GM18511 (cell line): ENCODE measurements around the gene CCDC170.

Experiments used
- ATAC-seq: cut with Tn5 transposase; IDR thresholded peaks from one replicate; pipeline ENCODE4 v1.9.1; 2021; ENCODE audit warnings: mild to moderate bottlenecking, moderate library complexity; ENCODE audit not compliant: unreplicated experiment

The CCDC170 gene

DNA sequence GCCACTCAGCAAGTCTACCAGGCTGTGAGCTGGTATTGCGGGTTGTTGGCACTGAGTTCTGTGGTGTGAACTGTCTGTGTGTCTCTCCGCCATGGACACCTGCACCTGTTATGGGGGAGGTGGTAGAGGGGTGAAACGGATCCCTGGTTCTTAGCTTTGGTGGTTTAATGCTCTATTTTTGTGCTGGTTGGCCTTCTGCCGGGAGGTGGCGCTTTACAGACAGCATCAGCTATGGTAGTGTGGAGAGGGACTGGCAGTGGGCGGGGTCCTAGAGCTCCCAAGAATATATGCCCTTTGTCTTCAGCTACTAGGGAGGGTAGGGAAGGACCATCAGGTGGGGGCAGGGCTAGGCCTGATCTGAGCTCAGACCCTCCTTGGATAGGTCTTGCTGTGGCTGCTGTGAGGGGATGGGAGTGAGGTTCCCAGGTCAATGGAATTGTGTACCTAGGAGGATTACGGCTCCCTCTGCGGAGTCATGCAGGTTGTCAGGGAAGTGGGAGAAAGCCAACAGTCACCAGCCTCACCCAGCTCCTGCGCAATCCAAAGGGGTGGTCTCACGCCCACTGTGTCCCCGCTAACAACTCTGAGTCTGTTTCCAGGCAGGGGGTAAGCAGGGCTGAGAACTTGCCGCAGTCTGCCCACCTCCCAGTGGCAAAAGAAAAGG is 154.3 kb downstream of the CCDC170 start:
- ATAC-seq: no peak

DNA sequence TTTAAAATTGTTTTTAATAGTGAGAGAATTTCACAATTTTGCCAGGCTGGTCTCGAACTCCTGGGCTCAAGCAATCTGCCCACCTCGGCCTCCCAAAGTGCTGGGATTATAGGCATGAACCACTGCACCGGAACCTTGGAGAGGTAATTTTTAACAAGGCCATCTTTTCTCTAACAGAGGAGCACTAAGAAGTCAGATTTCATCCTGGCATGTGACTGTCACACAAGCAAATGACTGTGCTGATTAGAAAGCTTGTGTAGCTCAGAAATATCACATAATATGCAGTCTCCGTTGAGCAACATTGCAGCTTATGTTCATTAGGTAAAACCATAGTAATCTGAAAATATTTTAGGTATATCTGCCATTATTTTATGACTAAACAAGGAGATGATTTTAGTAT is 156.0 kb downstream of the CCDC170 start:
- ATAC-seq: no peak

DNA sequence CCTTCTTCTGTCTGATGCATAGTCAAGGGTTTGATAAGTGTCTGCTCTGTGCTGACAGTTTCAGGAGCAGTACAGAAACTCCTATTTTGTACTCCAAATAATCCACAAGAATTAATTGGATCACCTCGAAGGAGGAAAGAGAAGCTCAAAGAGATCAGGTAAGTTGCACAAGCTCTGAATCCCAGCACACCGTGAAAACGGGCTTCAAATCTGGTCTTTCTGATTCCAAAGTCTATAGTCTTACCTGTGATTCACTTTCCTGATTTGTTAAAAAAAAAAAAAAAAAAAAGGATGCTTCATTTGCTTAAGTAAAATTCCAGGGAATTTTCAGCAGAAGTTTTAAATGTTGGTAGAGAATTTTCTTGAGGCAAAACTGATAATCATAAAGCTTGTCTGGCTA is 157.8 kb downstream of the CCDC170 start:
- no peak for ATAC-seq

DNA sequence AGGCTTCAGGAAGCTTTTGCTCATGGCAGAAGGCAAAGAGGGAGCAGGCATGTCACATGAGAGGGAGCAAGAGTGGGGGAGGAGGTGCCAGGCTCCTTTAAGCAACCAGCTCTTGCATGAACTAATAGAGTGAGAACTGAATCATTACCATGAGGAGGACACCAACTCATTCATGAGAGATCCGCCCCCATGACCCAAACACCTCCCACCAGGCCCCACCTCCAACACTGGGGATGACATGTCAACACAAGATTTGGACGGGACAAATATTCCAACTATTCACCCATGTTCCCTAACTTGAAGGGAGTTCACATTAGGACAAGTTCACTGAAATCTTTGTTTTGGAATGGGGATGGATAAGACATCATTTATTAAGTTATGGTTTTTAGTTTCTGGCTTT is 158.5 kb downstream of the CCDC170 start:
- ATAC-seq: no peak

DNA sequence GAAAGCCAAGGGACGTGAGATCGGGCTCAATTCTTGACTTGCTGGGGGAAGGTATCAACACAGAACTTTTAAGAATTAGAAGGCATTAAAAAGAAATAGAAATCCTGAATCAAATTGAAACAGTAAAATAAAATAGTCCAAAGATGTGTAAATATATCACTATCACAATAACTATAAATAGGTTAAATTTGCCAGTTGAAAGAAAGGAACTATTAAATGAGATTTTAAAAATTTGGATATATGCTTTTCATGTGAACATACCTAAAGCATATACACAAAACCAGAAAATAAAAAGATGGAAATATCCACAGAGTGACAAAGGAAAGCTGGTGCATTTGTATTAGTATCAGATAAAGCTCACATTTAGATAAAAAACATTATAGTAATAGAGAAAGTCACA is 161.3 kb downstream of the CCDC170 start:
- ATAC-seq: no peak

DNA sequence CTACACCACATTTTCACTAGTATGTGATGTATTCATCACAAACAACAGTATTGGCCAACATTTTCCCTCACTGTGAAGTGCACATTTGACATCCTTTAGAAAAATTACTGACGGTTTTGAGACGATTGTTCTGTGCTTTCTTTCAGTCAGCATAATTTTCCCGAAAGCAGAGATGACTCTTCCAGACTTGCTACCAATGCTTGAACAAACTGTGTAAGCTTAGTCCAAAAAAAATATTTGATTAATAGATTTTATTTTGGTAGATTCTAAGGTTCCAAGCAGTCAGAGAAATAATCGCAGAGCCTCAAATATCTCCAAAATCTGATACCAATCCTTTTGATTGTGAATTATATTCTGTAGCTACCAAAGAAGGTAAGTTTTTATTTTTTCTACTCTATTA is 162.6 kb downstream of the CCDC170 start:
- no peak for ATAC-seq

DNA sequence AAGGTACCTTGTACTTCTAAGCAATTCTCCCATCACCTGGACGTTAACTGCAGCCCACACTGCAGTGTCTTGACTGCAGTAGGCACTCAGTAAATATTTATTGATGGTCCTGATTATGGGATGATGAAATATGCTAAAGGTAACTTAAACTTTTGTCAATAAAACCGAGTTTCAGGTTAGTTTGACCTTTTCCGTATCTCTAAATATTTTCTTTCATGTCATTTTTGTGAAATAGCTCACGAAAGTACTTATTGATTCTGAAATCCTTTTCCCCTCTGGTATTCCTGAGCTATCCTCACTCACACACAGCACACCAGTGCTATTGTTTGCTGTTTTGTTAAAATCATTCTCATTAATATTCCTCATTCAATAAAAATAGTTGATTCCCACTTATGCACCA is 164.3 kb downstream of the CCDC170 start:
- no peak for ATAC-seq

DNA sequence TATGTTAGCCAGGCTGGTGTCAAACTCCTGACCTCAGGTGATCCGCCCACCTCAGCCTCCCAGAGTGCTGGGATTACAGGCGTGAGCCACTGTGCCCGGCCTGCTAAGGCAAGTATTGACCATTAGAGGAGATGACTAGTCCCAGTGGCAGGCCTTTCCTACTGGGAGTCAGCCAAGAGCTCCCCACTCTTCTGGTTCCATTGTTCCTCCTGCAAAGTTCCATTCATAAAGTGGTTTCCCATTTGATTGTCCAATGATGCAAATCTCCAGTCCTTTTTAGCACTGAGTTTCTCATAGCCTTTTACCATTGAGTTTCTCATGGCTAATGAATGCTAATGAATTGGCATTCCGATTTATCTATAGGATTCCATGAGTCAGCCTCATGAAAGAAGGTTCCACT is 165.4 kb downstream of the CCDC170 start:
- no peak for ATAC-seq

DNA sequence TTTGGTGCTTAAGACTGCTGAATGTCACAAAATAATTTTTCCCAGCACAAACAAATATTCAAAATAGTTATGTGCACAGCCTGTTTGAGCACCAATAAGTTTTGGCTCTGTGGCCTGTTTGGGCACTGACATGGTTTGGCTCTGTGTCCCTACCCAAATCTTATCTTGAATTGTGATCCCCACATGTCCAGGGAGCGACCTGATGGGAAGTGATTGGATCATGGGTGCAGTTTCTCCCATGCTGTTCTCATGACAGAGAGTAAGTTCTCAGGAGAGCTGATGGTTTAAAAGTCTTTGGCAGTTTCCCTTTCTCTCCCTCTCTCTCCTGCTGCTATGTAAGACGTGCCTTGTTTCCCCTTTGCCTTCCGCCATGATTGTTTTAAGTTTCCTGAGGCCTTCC is 167.7 kb downstream of the CCDC170 start:
- no peak for ATAC-seq

DNA sequence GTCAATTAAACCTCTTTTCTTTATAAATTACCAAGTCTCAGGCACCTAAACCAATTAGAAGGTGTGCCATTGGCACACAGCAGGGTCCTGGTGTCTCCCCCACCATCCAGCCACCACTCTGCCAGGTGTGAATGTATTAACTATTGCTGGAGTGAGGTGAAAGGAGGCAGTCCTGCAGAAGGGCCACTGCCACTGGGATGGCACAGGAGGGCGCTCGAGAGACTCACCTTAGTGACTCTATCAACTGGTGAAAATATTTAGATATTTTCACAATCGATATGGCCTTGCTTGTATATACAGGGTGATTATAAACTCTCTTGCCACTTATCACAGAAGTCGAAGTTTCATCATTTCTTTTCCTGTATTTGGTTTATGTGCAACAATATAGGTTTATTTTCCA is 168.1 kb downstream of the CCDC170 start:
- no peak for ATAC-seq

DNA sequence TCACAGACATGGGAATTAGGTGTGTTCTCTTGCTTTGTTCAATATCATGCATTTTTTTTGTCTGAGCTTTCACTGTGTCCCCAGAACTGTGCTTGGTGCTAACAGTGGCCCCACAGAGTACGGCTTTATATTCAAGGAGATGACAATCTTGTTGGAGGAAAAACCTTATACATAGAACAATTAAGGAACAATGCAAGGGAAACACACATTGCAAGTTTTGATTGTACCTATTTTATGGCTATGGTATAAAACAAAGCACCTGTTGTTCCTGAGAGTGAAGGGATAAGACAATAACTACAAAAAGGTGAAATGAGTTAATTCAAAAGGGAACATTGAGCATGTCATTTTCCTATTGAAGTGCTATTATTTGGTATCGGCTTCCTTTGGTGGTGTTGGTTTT is 169.7 kb downstream of the CCDC170 start:
- no peak for ATAC-seq

DNA sequence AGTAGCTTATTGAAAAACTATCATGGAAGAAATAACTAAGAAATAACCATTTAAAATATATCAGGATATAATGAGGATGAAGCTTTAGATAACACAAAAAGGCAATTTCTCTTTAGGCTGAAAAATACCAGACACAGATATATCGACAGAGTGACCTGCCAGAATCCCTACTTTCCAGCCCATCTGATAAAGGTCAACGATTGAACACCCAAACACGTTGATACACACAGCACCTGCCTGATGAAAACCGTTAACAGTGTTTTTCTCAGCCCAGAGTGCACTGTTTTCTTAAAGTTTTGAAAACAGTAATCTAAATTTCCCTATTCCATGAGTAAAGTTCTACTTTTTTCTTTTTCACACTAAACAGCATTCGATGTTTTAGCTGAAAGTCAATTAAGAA is 170.6 kb downstream of the CCDC170 start:
- ATAC-seq: no peak

DNA sequence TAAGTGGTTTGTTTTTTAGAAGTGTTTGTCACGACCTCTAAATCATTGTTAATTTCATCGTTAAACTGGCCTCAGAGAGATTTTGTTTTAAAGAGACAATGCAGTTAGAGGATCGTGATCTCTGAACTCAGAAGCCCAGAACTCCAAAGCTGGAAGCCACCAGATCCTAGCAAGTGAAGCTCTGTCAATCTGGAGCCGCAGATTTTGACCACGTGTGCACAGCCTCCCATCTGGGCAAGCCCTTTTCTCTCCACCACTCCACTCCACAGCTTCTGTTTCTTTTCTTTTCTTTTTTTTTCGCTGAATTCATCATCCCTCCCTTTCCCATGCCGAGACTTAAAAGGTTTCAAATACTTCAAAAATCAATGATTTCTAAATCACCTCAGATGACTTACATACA is 171.5 kb downstream of the CCDC170 start:
- no peak for ATAC-seq

DNA sequence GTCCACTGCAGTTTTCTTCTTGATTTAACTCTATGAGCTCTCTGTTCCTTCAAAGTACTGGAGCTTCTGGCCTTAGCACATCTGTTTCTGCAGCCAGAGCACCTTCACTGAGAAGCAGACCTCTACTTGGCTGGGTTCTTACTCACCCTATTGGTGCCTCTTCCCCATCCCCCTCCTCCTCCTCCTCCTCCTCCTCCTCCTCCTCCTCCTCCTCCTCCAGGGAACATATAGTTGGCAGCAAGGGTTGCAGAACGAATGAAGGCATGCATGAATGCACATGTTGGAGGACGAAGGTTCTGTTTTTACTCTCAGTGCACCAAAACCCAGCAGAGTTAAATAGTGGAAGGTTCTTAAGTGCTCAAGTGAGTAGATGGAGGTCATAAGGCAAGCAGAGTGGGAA is 172.7 kb downstream of the CCDC170 start:
- no peak for ATAC-seq

DNA sequence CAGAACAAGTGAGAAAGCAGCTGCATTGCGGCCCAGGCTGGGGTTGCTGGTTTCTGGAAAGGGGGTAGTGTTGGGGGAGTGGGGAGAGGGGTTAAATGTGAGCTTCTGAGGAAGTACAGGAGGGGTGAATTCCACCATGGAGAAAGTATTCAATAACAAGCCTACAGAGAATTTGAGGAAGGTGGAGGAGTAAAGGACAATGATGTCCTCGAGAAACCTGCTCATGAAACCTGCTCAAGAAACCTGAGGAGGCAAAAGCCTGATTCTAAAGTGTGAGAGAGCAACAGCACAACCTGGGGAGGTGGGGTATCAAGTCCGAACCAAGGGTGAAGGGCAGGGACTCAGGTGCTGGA is 175.4 kb downstream of the CCDC170 start:
- no peak for ATAC-seq

DNA sequence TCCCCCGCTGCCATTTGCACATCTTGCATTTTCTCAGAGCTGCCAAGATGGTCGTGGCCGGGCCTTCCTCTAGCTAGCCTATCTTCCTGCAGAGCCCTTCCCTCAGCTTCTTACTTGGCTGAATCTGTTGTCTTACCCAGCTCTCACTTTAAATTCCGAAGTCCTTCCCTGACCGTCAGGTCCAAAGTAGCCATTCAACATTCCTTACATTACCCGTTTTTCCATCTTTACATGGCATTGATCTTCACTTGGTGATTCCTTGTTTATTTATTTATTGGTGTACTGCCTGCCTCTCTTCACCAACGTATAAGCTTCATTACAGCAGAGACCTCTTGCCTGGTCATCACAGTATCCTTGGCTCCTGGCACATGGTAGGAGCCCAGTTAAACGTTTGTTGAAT is 176.3 kb downstream of the CCDC170 start:
- no peak for ATAC-seq
